Measurements from ENCODE around the gene CSMD2.

CSMD2 gene

DNA sequence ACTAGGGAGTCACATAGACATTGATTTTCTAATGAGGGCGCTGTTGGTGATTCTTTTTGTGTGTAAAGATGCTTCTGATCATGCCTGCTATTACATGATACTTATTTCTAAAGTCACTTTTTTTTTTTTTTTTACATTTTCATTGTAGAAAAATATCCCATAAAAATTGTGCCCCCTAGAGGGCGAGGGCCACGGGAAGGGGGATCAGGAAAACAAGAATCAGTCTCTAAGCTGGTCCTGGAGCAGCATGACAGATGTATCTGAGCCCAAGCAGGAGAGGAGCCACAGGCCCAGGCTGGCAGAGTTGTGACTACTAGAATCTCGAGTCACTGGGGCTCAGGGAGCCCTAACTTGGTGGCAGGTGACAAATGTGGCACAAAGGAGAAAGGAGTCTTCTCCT is 664.5 kb downstream of the CSMD2 start:
- TF ChIP-seq, protein P1, sequence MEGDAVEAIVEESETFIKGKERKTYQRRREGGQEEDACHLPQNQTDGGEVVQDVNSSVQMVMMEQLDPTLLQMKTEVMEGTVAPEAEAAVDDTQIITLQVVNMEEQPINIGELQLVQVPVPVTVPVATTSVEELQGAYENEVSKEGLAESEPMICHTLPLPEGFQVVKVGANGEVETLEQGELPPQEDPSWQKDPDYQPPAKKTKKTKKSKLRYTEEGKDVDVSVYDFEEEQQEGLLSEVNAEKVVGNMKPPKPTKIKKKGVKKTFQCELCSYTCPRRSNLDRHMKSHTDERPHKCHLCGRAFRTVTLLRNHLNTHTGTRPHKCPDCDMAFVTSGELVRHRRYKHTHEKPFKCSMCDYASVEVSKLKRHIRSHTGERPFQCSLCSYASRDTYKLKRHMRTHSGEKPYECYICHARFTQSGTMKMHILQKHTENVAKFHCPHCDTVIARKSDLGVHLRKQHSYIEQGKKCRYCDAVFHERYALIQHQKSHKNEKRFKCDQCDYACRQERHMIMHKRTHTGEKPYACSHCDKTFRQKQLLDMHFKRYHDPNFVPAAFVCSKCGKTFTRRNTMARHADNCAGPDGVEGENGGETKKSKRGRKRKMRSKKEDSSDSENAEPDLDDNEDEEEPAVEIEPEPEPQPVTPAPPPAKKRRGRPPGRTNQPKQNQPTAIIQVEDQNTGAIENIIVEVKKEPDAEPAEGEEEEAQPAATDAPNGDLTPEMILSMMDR (IDR thresholded peaks at IDR 0.05; ENCODE audit: low read depth, low read length): no peak
- no peak overlapping the region for H3K4me3 ChIP-seq (ENCODE audit: low read depth, low read length)

DNA sequence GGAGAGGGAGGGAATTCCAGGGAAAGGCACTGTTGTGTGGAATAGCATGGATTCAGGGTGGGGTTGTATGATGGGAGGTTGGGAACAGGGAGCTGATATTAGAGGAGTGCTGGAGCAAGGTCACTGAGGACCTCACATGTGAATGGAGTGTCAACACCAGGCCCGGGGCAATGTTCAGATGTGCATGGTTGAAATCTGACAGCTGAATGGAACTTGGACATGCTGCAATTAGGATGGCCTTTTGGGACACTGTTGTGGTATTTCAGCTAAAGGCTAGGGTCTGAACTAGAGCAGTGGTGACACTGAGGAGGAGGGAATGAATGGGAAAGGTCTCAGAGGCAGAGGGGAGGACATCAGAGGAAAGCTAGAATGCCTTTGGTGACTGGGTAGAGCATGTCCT is 667.6 kb downstream of the CSMD2 start:
- TF ChIP-seq, protein P1 (IDR thresholded peaks at IDR 0.05; ENCODE audit: low read depth, low read length): no peak
- no peak overlapping the region for H3K4me3 ChIP-seq (ENCODE audit: low read depth, low read length)

DNA sequence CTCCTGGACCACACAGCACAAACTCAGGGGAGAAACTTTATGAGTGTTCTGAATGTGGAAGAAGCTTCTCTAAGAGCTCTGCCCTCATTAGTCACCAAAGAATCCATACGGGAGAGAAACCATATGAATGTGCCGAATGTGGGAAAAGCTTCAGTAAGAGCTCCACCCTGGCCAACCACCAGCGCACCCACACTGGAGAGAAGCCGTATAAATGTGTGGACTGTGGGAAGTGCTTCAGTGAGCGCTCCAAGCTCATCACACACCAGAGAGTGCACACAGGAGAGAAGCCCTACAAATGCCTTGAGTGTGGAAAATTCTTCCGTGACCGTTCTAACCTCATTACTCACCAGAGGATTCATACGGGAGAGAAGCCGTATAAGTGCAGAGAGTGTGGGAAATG is 670.1 kb downstream of the CSMD2 start:
- TF ChIP-seq, protein P1 (IDR thresholded peaks at IDR 0.05; ENCODE audit: low read depth, low read length): no peak

DNA sequence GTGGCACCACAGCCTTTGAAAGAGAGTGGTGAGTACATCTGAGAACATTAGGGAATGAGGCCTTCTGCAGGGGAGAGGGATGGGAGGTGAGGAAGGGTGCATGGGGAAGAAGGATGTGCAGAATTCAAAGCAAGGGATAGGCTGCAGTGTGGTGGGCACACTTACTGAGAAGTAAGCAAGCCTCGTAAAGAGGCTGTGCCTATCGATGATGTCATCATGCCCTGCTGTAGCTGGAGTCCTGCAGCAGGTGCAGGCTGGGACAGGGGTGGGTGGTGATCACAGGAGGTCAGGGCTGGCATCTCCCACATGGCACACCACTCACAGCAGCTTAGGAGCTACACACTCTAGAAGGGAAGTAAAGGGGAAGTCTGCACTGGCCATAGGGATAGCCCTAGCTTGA is 676.4 kb downstream of the CSMD2 start:
- TF ChIP-seq, protein P1 (IDR thresholded peaks at IDR 0.05; ENCODE audit: low read depth, low read length): no peak

More for the DNA sequence above, 670.1 kb downstream of the CSMD2 start:
- H3K4me3 ChIP-seq (ENCODE audit: low read depth, low read length): no peak overlapping the region

DNA sequence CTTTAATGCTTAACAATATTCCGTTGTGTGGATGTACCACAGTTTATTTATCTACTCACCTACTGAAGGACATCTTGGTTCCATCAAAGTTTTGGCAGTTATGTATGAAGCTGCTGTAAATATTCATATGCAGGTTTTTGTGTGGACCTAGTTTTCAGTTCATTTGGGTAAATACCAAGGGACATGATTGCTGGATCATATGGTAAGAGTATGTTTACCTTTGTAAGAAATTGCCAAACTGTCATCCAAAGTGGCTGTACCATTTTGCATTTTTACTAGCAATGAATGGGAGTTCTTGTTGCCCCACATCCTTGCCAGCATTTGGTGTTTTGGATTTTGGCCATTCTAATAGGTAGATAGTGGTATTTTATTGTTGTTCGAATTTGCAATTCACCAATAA is 682.6 kb downstream of the CSMD2 start:
- TF ChIP-seq, protein P1 (IDR thresholded peaks at IDR 0.05; ENCODE audit: low read depth, low read length): no peak
- H3K4me3 ChIP-seq (ENCODE audit: low read depth, low read length): no peak overlapping the region

More for the DNA sequence above, 676.4 kb downstream of the CSMD2 start:
- no peak overlapping the region for H3K4me3 ChIP-seq (ENCODE audit: low read depth, low read length)

DNA sequence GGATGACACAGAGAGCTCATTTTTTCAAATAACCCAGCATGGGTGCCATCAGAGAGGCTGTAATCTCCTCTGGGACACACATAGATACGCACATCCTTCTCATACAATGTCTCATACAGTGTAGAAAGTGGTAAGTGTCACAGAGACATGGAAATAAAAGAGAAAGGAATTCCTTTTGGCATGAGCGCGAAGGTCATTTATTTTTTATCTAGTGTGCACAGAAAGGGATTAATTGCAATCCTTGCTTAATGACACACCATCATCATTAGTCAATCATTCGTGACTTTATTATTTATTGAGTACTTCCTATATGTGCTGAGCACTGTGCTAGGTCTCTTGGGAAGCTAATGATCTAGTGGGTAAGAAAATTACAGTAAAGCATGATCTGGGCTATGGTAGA is 687.6 kb downstream of the CSMD2 start:
- TF ChIP-seq, protein P1 (IDR thresholded peaks at IDR 0.05; ENCODE audit: low read depth, low read length): no peak

DNA sequence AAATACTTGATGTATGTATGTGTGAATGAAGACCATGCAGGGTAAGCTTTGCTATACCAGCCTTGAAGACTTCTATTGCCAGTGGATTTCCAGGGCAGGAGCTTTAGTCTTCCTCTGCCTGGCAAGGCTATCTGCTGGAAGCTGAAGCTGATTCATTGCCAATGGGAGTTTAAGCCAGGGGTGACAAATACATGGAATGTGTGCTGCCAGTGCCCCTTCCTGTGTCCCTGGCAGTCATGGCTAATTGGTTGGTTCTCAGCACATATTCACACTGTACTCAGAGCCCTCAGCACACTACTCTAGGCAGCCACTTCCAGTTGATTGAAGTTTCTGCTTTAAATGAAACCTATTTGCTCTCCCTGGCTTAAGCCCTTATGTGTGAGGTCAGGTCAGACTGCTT is 691.1 kb downstream of the CSMD2 start:
- H3K4me3 ChIP-seq (ENCODE audit: low read depth, low read length): no peak overlapping the region
- TF ChIP-seq, protein P1 (IDR thresholded peaks at IDR 0.05; ENCODE audit: low read depth, low read length): no peak

More for the DNA sequence above, 687.6 kb downstream of the CSMD2 start:
- no peak overlapping the region for H3K4me3 ChIP-seq (ENCODE audit: low read depth, low read length)

Data from WI38 (cell line).